Esophagus muscularis mucosa (tissue), 4 donors: Measurements from ENCODE around the gene EHD1. TPM values are rescaled to one million over a fixed set of nuclear protein-coding genes. Genes with fewer than 3 reads are reported as not detected.

Source experiments
- DNase-seq: peaks from one replicate; pipeline ENCODE4 v3.0.0-alpha.2; 2017; ENCODE audit errors: extremely low spot score
- H3K27ac ChIP-seq, 4 donors: fragments of 200-600 bp; sonication (generic); replicated peaks in 1 of 4; 1 replicate in 3 of 4; 2 replicates in 1 of 4; pipeline ENCODE4 v1.5.1; 2016 to 2019; ENCODE audit warnings: mild to moderate bottlenecking in 1 of 4
- H3K27me3 ChIP-seq, 4 donors: fragments of 200-600 bp; sonication (generic); one replicate each; pipeline versions ENCODE4 v1.5.1 to v1.6.0; 2016 to 2019
- H3K36me3 ChIP-seq, 4 donors: fragments of 200-600 bp; sonication (generic); one replicate each; pipeline ENCODE4 v1.5.1; 2016 to 2019
- H3K4me1 ChIP-seq, 4 donors: fragments of 200-600 bp; sonication (generic); one replicate each; pipeline ENCODE4 v1.5.1; 2016 to 2019
- H3K4me3 ChIP-seq, 4 donors: fragments of 200-600 bp; sonication (generic); 1 replicate in 2 of 4; 2 replicates in 2 of 4; pipeline ENCODE4 v1.5.1; 2016 to 2019; ENCODE audit warnings: mild to moderate bottlenecking in 4 of 4, moderate library complexity in 1 of 4
- H3K9me3 ChIP-seq, 4 donors: fragments of 200-600 bp; sonication (generic); 1 replicate in 3 of 4; 2 replicates in 1 of 4; pipeline ENCODE4 v1.5.1; 2016 to 2019
- CTCF ChIP-seq, 3 experiments: fragments of 200-600 bp in 2 of 3; fragments of 450-650 bp in 1 of 3; sonication (generic) in 2 of 3; IDR thresholded peaks; one replicate each; pipeline ENCODE4 v1.5.1; 2017 to 2019; ENCODE audit warnings: antibody characterized with exemption in 3 of 3, mild to moderate bottlenecking in 2 of 3, moderate library complexity in 1 of 3
- EP300 ChIP-seq: sonication (generic); formaldehyde crosslinking; IDR thresholded peaks from one replicate; pipeline ENCODE4 v1.6.1; 2017; ENCODE audit warnings: antibody characterized with exemption
- POLR2A ChIP-seq: fragments of 450-650 bp; IDR thresholded peaks from one replicate; pipeline ENCODE4 v1.6.1; 2017; ENCODE audit warnings: antibody characterized with exemption, moderate library complexity, mild to moderate bottlenecking, low read depth
- POLR2AphosphoS5 ChIP-seq, 2 donors: sonication (generic); formaldehyde crosslinking; IDR thresholded peaks; one replicate each; pipeline ENCODE4 v1.6.1; 2017; ENCODE audit warnings: antibody characterized with exemption in 2 of 2
- WGBS: methylation state at CpG from one replicate; pipeline ENCODE4 v1.1.5; 2018; 5-methylcytosine and 5-hydroxymethylcytosine counted together
- intact Hi-C: fragments of 100-400 bp; cut with DNase I; formaldehyde crosslinking; loops from one replicate; pipeline ENCODE4 v1.15.1; 2023
- total RNA-seq, 4 donors: library from RNA; depleted of rRNA; stranded (reverse); fragments of >200 nt; gene quantifications; one replicate each; pipeline versions ENCODE4 v1.1.0 to v1.2.1, GENCODE V29; 2016

The EHD1 gene
- total RNA-seq, 4 donors from 2014 or later, result 57.0 to 193 (median 104) TPM

- WGBS, result 86% methylated on average over 5 of the region's 14 CpGs
- Histone ChIP-seq H3K36me3 (peaks cover 25 to 72% (median 67%) of the 10 kb centered on the region in 4 donors), H3K27me3 (no peaks in the 10 kb centered on the region), H3K4me1 (peaks cover 11 to 25% (median 17%) of the 10 kb centered on the region in 4 donors), H3K9me3 (no peaks in the 10 kb centered on the region), H3K27ac (no peak overlapping the region), H3K4me3 (no peak overlapping the region)
- DNase-seq, result no peak
- TF ChIP-seq POLR2AphosphoS5 (IDR thresholded peaks at IDR 0.05) (no peak), EP300 (no peak), POLR2A (no peak), CTCF (IDR thresholded peaks at IDR 0.05) (no peak)
- intact Hi-C loops, result loop anchor here (10.0 kb wide), 1 partner anchor 112 kb away; no protein-coding TSS in a partner anchor
These were observed 18.1 kb upstream of the EHD1 start for GRCh38 chr11:64896448-64897022.

DNA sequence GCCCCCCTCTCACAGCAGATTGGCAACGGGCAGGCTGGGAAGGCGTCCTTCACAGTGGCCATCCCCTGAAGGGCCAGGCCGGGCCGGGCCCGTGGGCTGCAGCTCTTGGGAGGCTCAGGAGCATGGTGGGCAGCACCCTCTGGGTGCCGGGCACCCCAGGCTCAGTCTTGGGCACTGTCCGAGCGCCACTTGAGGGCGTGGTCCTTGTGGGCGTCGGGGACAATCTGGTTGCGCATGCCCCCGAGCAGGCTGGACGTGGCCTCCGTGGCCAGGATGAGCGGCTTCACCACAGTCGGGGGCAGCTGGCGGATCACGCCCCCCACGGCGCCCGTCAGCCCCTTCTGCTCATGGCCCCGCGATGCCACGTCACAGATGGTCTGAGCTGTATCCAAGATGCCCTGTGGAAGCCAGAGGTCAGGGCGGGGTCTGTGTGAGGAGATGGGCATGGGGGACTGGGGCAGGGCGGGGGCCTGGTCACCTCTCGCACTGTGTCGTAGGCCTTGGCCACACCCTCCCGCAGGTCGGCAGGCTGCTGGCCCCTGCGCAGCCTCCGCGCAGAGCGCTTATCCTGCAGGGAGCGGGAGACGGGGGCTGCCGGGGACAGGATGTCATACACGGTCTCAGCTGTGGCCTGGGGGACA, 16.5 kb upstream of the EHD1 start:
- Histone ChIP-seq H3K36me3 (peaks cover 16 to 56% (median 51%) of the 10 kb centered on the region in 4 donors), H3K27ac (no peak overlapping the region), H3K9me3 (no peaks in the 10 kb centered on the region), H3K4me3 (no peak overlapping the region), H3K4me1 (peaks cover 11 to 25% (median 17%) of the 10 kb centered on the region in 4 donors), H3K27me3 (no peaks in the 10 kb centered on the region)
- no peak for DNase-seq
- intact Hi-C loops, result loop anchor here (1.0 to 10.0 kb wide), 2 partner anchors 48 to 110 kb away; no protein-coding TSS in a partner anchor
- 76% methylated on average over 10 of the region's 39 CpGs for WGBS
- TF ChIP-seq CTCF (IDR thresholded peaks at IDR 0.05) (no peak), POLR2AphosphoS5 (IDR thresholded peaks at IDR 0.05) (no peak), POLR2A (no peak), EP300 (no peak)

GRCh38 chr11:64894070-64894811, 15.8 kb upstream of the EHD1 start:
- Histone ChIP-seq H3K36me3 (peaks cover 16 to 49% (median 44%) of the 10 kb centered on the region in 4 donors), H3K27me3 (no peaks in the 10 kb centered on the region), H3K9me3 (no peaks in the 10 kb centered on the region), H3K4me3 (no peak overlapping the region), H3K27ac (peak overlapping the region in 1 of 4 donors; percentile 2), H3K4me1 (peaks cover 11 to 25% (median 17%) of the 10 kb centered on the region in 4 donors)
- 37% methylated on average over 7 of the region's 14 CpGs for WGBS
- intact Hi-C loops, result loop anchor here (1.0 to 10.0 kb wide), 2 partner anchors 47 to 109 kb away; no protein-coding TSS in a partner anchor
- no peak for DNase-seq
- TF ChIP-seq POLR2A, result no peak
- TF ChIP-seq EP300, result no peak
- TF ChIP-seq CTCF (IDR thresholded peaks at IDR 0.05), result peak; percentile 87 to 93 (median 90)
- TF ChIP-seq POLR2AphosphoS5 (IDR thresholded peaks at IDR 0.05), result peak; percentile 36 to 53

GRCh38 chr11:64893194-64894069, 15.0 kb upstream of the EHD1 start:
- intact Hi-C loops, result loop anchor here (1.0 to 10.0 kb wide), 2 partner anchors 46 to 109 kb away; no protein-coding TSS in a partner anchor
- Histone ChIP-seq H3K27ac (peak overlapping the region in 1 of 4 donors; percentile 2), H3K9me3 (no peaks in the 10 kb centered on the region), H3K36me3 (peaks cover 13 to 41% (median 36%) of the 10 kb centered on the region in 4 donors), H3K4me1 (peaks cover 15 to 26% (median 19%) of the 10 kb centered on the region in 4 donors), H3K27me3 (no peaks in the 10 kb centered on the region), H3K4me3 (no peak overlapping the region)
- 85% methylated on average over 9 of the region's 25 CpGs for whole genome bisulfite sequencing
- TF ChIP-seq CTCF (IDR thresholded peaks at IDR 0.05) (no peak), POLR2A (no peak), EP300 (no peak), POLR2AphosphoS5 (IDR thresholded peaks at IDR 0.05) (no peak)
- no peak for DNase-seq
